Activated naive CD4-positive, alpha-beta T cell treated with anti-CD3 and anti-CD28 coated beads for 36 hours (primary cell): ENCODE data around the gene SIVA1. TPM values are rescaled to one million over a fixed set of nuclear protein-coding genes. Genes with fewer than 3 reads are reported as not detected.

Experiments
- CTCF ChIA-PET: fragments of 350-600 bp; sonication (Branson Sonifier 250); formaldehyde crosslinking; loops from one replicate; lab custom pipeline; 2021; ENCODE audit warnings: antibody characterized with exemption; lab: Charles Lee
- DNase-seq: peaks from one replicate; pipeline ENCODE4 v3.0.0-alpha.2; 2020
- H3K27ac Mint-ChIP-seq: one replicate; pipeline ENCODE4 v1.8.0; 2021; ENCODE audit warnings: mild to moderate bottlenecking, mixed read lengths
- H3K27me3 Mint-ChIP-seq: one replicate; pipeline ENCODE4 v1.8.0; 2021; ENCODE audit warnings: low read depth, mixed read lengths
- H3K36me3 Mint-ChIP-seq: one replicate; pipeline ENCODE4 v1.8.0; 2021; ENCODE audit warnings: low read depth, mixed read lengths
- H3K4me1 Mint-ChIP-seq: one replicate; pipeline ENCODE4 v1.8.0; 2021; ENCODE audit warnings: low read depth, mixed read lengths
- H3K4me3 Mint-ChIP-seq: one replicate; pipeline ENCODE4 v1.8.0; 2021; ENCODE audit warnings: mild to moderate bottlenecking, moderate library complexity, mixed read lengths
- H3K9me3 Mint-ChIP-seq: one replicate; pipeline ENCODE4 v1.8.0; 2021; ENCODE audit warnings: mixed read lengths
- intact Hi-C: fragments of 100-400 bp; cut with micrococcal nuclease; formaldehyde crosslinking; loops from one replicate; pipeline ENCODE4 v1.15.1; 2023
- total RNA-seq, 2 experiments: library from RNA; stranded (reverse); gene quantifications; one replicate each; pipeline ENCODE4 v1.2.3, GENCODE V29; 2021

The SIVA1 gene
- total RNA-seq, 2 experiments from 2014 or later = 86.1 to 92.7 TPM

DNA sequence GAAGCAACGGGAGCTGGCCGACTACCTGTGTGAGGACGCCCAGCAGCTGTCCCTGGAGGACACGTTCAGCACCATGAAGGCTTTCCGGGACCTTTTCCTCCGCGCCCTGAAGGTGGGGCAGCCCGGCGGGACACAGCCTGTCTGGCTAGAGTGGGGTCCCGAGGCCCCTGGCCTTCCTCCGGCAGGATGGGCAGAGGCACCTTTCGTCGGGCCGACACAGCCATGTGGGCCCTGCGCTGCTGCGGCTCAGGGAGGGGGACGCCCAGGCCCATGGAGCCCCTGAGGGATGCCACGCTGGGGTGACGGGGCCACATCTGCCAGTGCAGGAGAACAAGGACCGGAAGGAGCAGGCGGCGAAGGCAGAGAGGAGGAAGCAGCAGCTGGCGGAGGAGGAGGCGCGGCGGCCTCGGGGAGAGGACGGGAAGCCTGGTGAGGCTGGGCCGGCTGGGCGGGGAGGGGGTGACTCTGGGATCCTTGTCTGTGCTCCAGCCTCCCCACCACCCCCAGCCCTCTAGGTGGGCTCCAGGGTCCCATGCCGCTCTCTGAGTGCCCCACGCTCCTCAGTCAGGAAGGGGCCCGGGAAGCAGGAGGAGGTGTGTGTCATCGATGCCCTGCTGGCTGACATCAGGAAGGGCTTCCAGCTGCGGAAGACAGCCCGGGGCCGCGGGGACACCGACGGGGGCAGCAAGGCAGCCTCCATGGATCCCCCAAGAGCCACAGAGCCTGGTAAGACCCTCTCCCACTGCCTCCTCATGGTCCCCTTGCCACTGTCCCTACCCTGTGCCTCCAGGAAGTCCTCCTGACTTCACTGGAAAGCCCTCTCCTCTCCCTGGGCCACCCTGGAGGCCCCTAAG is 39.8 kb upstream of the SIVA1 start:
- CTCF ChIA-PET = no interaction called here
- DNase-seq = no peak
- intact Hi-C loops = no loop called here
- Mint-ChIP-seq H3K27me3 (no peaks in the 10 kb centered on the region), H3K4me1 (peaks cover 2% of the 10 kb centered on the region), H3K27ac (no peak overlapping the region), H3K9me3 (no peaks in the 10 kb centered on the region), H3K36me3 (peaks cover 3% of the 10 kb centered on the region), H3K4me3 (no peak overlapping the region)

DNA sequence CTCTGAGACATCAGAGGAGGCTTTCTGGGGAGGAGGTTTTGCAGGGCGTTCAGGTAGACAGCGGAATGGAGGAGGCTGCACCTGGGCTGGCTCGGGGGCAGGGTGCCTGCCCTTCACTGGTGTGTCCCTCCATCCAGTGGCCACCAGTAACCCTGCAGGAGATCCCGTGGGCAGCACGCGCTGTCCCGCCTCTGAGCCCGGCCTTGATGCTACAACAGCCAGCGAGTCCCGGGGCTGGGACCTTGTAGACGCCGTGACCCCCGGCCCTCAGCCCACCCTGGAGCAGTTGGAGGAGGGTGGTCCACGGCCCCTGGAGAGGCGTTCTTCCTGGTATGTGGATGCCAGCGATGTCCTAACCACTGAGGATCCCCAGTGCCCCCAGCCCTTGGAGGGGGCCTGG is 38.9 kb upstream of the SIVA1 start:
- intact Hi-C loops = no loop called here
- no peaks in the 10 kb centered on the region for H3K4me1 Mint-ChIP-seq

DNA sequence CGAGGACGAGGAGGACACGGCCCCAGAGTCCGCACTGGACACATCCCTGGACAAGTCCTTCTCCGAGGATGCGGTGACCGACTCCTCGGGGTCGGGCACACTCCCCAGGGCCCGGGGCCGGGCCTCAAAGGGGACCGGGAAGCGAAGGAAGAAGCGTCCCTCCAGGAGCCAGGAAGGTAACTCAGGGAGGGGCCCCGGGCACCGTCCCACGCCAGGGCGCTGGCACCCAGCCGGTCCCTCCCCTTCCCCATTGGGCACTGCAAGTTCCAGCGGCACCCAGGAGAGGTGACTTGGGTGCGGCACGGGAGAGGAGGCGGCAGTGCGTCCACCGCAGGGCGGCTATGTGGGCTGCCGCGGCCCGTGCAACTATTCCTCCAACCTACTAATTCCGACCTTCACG is 38.3 kb upstream of the SIVA1 start:
- H3K27ac Mint-ChIP-seq = no peak overlapping the region
- H3K4me3 Mint-ChIP-seq = no peak overlapping the region
- H3K9me3 Mint-ChIP-seq = no peaks in the 10 kb centered on the region
- peaks cover 3% of the 10 kb centered on the region for H3K36me3 Mint-ChIP-seq
- intact Hi-C loops = no loop called here
- no peak for DNase-seq
- CTCF ChIA-PET = interaction anchor here (0.6 kb wide), 1 partner anchor 51 kb away, joined by 3 read pairs; no protein-coding TSS in a partner anchor
- no peaks in the 10 kb centered on the region for H3K4me1 Mint-ChIP-seq
- no peaks in the 10 kb centered on the region for H3K27me3 Mint-ChIP-seq

More for the DNA sequence above, 38.9 kb upstream of the SIVA1 start:
- peaks cover 3% of the 10 kb centered on the region for H3K36me3 Mint-ChIP-seq
- H3K9me3 Mint-ChIP-seq = no peaks in the 10 kb centered on the region
- no peak for DNase-seq
- CTCF ChIA-PET = no interaction called here
- no peak overlapping the region for H3K27ac Mint-ChIP-seq
- H3K4me3 Mint-ChIP-seq = no peak overlapping the region
- H3K27me3 Mint-ChIP-seq = no peaks in the 10 kb centered on the region

DNA sequence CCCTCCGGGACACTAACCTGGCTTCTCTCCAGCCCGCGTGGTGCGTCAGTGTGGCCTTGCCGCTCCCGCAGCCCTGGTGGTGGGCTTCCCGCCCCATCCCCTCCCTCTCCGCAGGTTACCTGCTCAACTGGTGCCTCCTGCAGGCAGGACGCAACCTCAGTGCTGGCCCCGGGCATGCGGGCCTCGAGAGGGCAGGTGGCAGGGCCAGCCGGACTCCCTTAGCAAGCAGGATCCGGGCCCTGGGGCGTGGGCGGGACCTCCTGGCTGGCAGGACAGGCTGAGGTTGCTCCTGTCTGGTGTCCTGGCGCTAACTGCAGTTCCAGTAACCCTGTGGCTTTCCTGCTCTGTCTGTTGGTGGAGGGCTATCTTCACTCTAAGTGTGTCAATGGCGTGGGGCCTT is 37.5 kb upstream of the SIVA1 start:
- no peak for DNase-seq
- intact Hi-C loops = no loop called here
- CTCF ChIA-PET = interaction anchor here (0.6 kb wide), 1 partner anchor 51 kb away, joined by 3 read pairs; no protein-coding TSS in a partner anchor
- Mint-ChIP-seq H3K4me1 (no peaks in the 10 kb centered on the region), H3K27me3 (no peaks in the 10 kb centered on the region), H3K4me3 (no peak overlapping the region), H3K9me3 (no peaks in the 10 kb centered on the region), H3K36me3 (peaks cover 6% of the 10 kb centered on the region), H3K27ac (no peak overlapping the region)

DNA sequence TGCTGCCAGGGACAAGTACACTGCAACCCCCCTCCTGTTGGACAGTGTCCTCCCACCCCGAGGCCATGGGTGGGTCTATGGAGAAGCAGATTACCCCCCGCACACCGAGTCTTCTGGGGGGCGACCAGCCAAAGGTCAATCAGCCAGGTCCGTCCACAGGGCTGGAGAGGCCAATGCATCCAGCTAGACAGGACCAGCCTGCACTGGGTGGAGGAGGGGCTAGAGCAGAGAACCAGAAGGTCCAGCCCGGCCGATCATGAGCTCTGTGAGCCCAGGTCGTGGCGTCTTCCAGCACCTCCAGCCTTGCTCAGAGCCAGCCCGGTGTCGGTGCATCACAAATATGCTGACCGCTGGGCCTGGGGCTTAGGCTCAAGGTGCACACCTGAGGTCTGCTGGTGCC is 37.1 kb upstream of the SIVA1 start:
- Mint-ChIP-seq H3K4me3 (no peak overlapping the region), H3K27ac (no peak overlapping the region), H3K36me3 (peaks cover 5% of the 10 kb centered on the region), H3K9me3 (no peaks in the 10 kb centered on the region), H3K4me1 (no peaks in the 10 kb centered on the region), H3K27me3 (no peaks in the 10 kb centered on the region)
- no peak for DNase-seq
- intact Hi-C loops = no loop called here
- CTCF ChIA-PET = interaction anchor here (0.6 kb wide), 1 partner anchor 186 kb away, joined by 3 read pairs; no protein-coding TSS in a partner anchor

DNA sequence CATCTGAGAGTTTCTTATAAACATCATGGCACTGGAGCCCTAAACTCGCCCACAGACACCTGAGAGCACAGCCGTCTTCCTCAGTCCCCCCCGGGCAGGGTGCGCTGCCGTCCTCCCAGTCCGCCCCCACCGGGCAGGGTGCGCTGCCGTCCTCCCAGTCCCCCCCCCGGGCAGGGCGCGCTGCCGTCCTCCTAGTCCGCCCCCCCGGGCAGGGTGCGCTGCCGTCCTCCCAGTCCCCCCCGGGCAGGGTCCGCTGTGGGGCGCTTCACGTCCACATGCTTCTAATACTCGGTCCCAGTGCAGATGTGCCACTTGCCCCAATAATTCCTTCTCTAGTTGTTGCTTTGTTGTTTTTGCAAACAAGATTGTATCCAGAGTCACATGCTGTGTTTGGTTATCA is 35.8 kb upstream of the SIVA1 start:
- Mint-ChIP-seq H3K4me1 (no peaks in the 10 kb centered on the region), H3K36me3 (peaks cover 5% of the 10 kb centered on the region), H3K4me3 (no peak overlapping the region), H3K27me3 (no peaks in the 10 kb centered on the region), H3K9me3 (no peaks in the 10 kb centered on the region), H3K27ac (peak overlapping the region; percentile 65)
- intact Hi-C loops = no loop called here
- CTCF ChIA-PET = no interaction called here
- no peak for DNase-seq

DNA sequence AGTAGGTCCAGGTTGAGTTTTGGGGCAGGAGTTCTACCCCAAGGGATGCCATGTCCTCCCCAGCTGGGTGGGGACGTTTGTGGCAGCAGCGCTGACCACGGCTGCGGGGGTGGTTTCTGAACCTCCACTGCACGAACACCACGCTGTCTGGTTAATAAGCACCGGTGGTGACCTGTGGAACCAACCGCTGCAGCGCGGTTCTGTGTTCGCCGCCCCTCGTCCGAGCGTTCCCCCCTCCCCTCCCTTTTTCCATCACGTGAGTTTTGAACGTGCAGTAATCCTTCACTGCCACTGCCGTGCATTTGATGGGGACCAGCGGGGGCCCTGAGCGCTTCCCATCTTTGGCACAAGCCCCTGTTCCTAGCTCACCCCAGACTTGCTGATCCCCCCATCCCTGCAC is 35.3 kb upstream of the SIVA1 start:
- intact Hi-C loops = no loop called here
- H3K27ac Mint-ChIP-seq = no peak overlapping the region
- CTCF ChIA-PET = no interaction called here
- H3K9me3 Mint-ChIP-seq = no peaks in the 10 kb centered on the region
- peaks cover 5% of the 10 kb centered on the region for H3K36me3 Mint-ChIP-seq
- DNase-seq = no peak
- H3K27me3 Mint-ChIP-seq = no peaks in the 10 kb centered on the region
- H3K4me3 Mint-ChIP-seq = no peak overlapping the region
- H3K4me1 Mint-ChIP-seq = no peaks in the 10 kb centered on the region

DNA sequence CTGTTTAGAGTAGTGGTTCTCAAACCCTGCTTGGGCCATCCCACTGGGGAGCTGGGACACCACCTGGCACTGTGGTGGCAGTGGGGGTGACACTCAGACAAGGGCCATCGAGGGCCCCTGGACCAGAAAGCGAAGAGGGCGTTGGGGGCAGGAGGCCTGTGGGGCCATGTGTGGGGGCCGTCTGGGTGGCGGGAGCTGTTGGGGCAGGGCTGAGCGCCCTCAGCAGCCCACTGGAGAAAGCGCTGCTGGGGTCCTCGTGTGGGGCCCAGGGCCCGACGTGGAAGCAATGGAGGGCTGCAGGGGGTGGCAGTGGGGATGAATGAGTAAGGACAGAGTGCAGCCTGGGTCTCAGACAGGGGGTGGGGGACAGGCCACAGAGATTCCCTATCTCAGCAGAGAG is 34.8 kb upstream of the SIVA1 start:
- Mint-ChIP-seq H3K4me1 (no peaks in the 10 kb centered on the region), H3K27me3 (no peaks in the 10 kb centered on the region), H3K36me3 (peaks cover 5% of the 10 kb centered on the region), H3K27ac (no peak overlapping the region), H3K9me3 (no peaks in the 10 kb centered on the region), H3K4me3 (no peak overlapping the region)
- intact Hi-C loops = no loop called here
- DNase-seq = no peak
- CTCF ChIA-PET = no interaction called here

DNA sequence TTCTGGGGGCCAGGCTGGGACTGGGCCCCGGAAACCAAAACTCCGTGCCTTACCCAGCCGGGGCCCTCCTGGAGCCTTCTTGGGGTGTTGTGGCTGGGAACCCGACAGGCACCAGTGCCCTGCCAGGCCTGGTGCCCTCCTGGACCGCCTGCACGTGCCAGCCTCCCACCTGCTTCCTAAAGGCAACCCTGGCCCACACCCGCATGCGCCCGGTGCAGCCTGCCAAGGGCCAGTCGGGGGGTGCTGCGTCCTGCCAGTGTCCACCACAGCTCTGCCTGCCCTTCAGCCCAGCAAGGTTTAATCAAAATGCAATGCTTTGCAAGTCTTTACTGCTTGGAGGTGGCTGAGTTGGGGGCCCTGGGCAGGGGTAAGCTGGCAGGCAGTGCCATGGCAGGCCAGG is 34.1 kb upstream of the SIVA1 start:
- CTCF ChIA-PET = no interaction called here
- H3K4me1 Mint-ChIP-seq = no peaks in the 10 kb centered on the region
- peaks cover 5% of the 10 kb centered on the region for H3K36me3 Mint-ChIP-seq
- DNase-seq = no peak
- no peaks in the 10 kb centered on the region for H3K27me3 Mint-ChIP-seq
- no peaks in the 10 kb centered on the region for H3K9me3 Mint-ChIP-seq
- H3K27ac Mint-ChIP-seq = no peak overlapping the region
- H3K4me3 Mint-ChIP-seq = no peak overlapping the region
- intact Hi-C loops = no loop called here

DNA sequence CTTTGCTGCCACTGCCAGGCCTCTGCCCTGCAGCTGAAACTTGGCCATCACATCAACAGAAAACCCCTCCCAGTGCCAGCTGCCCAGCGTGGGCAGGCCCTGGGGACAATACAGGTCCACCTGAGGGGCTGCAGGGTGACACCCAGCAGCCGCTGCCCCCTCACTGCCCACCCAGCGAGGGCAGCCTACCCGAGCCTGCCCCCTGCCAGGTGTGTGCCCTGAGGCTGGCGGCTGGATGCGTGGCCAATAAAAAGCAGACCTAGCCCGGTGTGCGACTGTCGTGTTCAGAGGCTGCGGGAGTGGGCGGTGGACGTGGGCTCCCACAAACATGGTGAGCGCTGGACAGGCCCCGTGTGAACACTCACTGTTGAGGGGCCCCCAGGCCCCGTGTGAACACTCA is 33.6 kb upstream of the SIVA1 start:
- CTCF ChIA-PET = no interaction called here
- H3K36me3 Mint-ChIP-seq = peaks cover 5% of the 10 kb centered on the region
- no peaks in the 10 kb centered on the region for H3K9me3 Mint-ChIP-seq
- H3K27me3 Mint-ChIP-seq = no peaks in the 10 kb centered on the region
- no peak overlapping the region for H3K27ac Mint-ChIP-seq
- H3K4me1 Mint-ChIP-seq = no peaks in the 10 kb centered on the region
- intact Hi-C loops = no loop called here
- DNase-seq = no peak
- H3K4me3 Mint-ChIP-seq = no peak overlapping the region

DNA sequence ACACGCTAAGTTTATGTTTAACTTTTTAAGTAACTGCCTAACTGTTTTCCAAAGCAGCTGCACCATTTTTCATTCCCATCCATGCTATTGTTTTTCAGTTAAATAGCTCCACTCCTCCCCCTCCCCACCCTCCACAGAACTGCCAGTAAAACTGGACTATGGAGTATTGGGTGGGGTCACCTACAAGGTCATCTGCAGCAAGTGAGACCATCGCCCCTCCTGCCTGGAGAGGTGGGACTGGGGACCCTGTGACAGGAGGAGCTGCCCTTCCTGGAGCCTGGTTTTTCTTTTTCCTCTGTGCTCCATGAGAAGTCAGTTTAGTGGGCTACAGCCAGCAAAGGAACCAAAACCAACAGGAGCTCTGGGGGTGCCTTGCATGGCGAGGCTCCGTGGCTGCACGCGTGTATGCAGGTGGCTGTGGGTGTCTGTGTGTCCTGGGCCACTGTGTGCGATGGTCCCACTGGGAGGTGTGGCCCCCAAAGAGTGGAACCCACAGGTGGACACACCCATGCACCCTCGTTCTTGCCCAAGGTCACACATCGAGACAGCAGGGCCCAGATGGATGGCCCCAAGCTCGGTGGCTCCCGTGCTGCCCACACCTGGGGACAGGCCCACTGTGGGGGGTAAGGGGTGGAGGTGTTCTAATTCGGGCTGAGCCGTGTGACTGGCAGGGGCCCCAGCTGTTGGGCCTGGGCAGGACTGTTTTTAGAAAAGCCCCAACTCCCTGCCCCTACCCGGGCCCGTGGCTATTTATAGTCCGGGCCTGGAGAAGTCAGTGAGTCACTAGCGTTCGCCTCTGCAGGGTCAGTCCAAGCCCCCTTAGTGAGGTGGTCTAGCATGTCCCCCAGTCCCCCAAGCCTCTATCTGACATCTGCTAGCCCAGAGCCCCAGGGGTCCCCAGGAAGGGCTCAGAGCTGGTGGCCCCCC is 31.2 kb upstream of the SIVA1 start:
- Mint-ChIP-seq H3K4me3 (no peak overlapping the region), H3K27me3 (no peaks in the 10 kb centered on the region), H3K4me1 (no peaks in the 10 kb centered on the region), H3K27ac (no peak overlapping the region), H3K9me3 (no peaks in the 10 kb centered on the region), H3K36me3 (peaks cover 3% of the 10 kb centered on the region)
- CTCF ChIA-PET = interaction anchor here (0.8 to 1.1 kb wide), 3 partner anchors 13 to 44 kb away, joined by 3 read pairs; no protein-coding TSS in a partner anchor
- intact Hi-C loops = no loop called here
- DNase-seq = no peak

DNA sequence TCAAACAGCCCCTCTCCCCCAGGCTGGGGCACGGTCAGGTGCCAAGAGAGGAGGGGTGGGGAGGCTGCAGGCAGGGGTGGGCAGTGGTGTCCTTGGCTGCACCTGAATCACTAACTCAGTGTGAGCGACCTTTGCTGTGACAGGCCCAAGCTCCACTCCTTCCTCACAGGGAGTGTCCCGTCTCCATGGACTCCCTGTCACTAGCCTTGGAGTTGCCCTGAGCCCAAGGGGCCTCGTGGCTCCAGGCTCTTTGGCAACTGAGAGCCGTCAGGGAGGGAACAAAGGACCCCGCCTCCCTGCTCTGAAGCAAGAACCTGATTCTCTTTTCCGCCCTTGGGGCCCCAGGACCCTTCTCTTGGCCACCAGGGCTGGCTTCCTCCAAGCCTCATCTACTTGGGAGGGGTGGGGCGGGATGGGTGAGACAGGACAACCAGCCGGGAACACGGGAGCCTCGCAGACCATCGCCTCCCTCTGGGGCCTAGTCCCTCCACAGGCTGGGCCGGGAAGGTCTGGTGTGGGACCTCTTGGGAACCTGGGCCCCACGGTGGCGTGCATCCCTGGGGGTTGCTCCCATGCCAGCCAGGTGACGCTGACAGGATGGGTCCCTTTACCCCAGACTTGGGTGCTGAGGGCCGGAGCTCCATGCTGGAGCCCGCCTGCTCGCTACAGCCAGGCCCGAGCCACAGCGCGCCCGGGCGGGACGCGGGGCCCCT is 29.9 kb upstream of the SIVA1 start:
- Mint-ChIP-seq H3K9me3 (no peaks in the 10 kb centered on the region), H3K27ac (no peak overlapping the region), H3K36me3 (peaks cover 3% of the 10 kb centered on the region), H3K4me3 (peak overlapping the region; percentile 29), H3K4me1 (no peaks in the 10 kb centered on the region), H3K27me3 (no peaks in the 10 kb centered on the region)
- intact Hi-C loops = loop anchor here (1.0 kb wide), 1 partner anchor 103 kb away; no protein-coding TSS in a partner anchor
- CTCF ChIA-PET = interaction anchor here (0.8 to 1.2 kb wide), 4 partner anchors 29 to 120 kb away, joined by 3 to 4 read pairs (median 4); partner anchors contain the start of gene SIVA1
- no peak for DNase-seq
